PC-9 (cell line): ENCODE results near the gene PPP2R2C. TPM values are rescaled to one million over a fixed set of nuclear protein-coding genes. Genes with fewer than 3 reads are reported as not detected.

Experiments used
- BruUV-seq: library from RNA; stranded (reverse); fragments of 400-500 nt; replicated peaks from 2 replicates; lab custom pipeline; 2021; lab: Mats Ljungman, UMichigan
- CTCF ChIA-PET: fragments of 300-600 bp; sonication (Branson Sonifier 250); formaldehyde crosslinking; loops from one replicate; lab custom pipeline; 2022; ENCODE audit warnings: antibody characterized with exemption; lab: Charles Lee
- POLR2A ChIA-PET: fragments of 300-600 bp; sonication (Branson Sonifier 250); formaldehyde crosslinking; loops from one replicate; lab custom pipeline; 2022; ENCODE audit warnings: antibody characterized with exemption; ENCODE audit not compliant: unreplicated experiment; lab: Charles Lee
- DNase-seq, 2 experiments: peaks; one replicate each; pipeline versions ENCODE4 v3.0.0 to v3.0.0-alpha.2; 2015 to 2022; ENCODE audit warnings: mixed read lengths in 1 of 2
- H2AFZ ChIP-seq: fragments of 200-600 bp; sonication (generic); 2 replicates; pipeline ENCODE4 v1.8.1; 2017; ENCODE audit warnings: antibody characterized with exemption
- H3F3A ChIP-seq: fragments of 200-600 bp; sonication (generic); 2 replicates; pipeline ENCODE4 v1.8.1; 2017; ENCODE audit warnings: antibody characterized with exemption, mild to moderate bottlenecking, low read depth; ENCODE audit not compliant: insufficient read depth
- H3K27ac ChIP-seq: fragments of 200-600 bp; sonication (generic); 2 replicates; pipeline ENCODE4 v1.6.1; 2016; ENCODE audit warnings: mixed run types
- H3K27me3 ChIP-seq: fragments of 200-600 bp; sonication (generic); 2 replicates; pipeline ENCODE4 v1.6.1; 2016; ENCODE audit warnings: low read depth, mixed run types; ENCODE audit not compliant: insufficient read depth
- H3K36me3 ChIP-seq: fragments of 200-600 bp; sonication (generic); 2 replicates; pipeline ENCODE4 v1.6.1; 2016; ENCODE audit warnings: low read depth, mixed run types
- H3K4me1 ChIP-seq: fragments of 200-600 bp; sonication (generic); replicated peaks from 2 replicates; pipeline ENCODE4 v1.6.1; 2016; ENCODE audit warnings: mixed run types; ENCODE audit not compliant: insufficient read depth
- H3K4me2 ChIP-seq: fragments of 200-600 bp; sonication (generic); 2 replicates; pipeline ENCODE4 v1.6.1; 2017; ENCODE audit warnings: mixed run types
- H3K4me3 ChIP-seq: fragments of 200-600 bp; sonication (generic); 2 replicates; pipeline ENCODE4 v1.6.1; 2016; ENCODE audit warnings: mixed run types
- H3K79me2 ChIP-seq: fragments of 200-600 bp; sonication (generic); 2 replicates; pipeline ENCODE4 v1.6.1; 2017; ENCODE audit warnings: low read depth, mixed run types
- H3K9me2 ChIP-seq: fragments of 200-600 bp; sonication (generic); 2 replicates; pipeline ENCODE4 v1.8.1; 2017; ENCODE audit warnings: mild to moderate bottlenecking; ENCODE audit not compliant: insufficient read depth
- H3K9me3 ChIP-seq: fragments of 200-600 bp; sonication (generic); 2 replicates; pipeline ENCODE4 v1.8.1; 2016; ENCODE audit warnings: low read depth; ENCODE audit not compliant: insufficient read depth
- H4K20me1 ChIP-seq: fragments of 200-600 bp; sonication (generic); 2 replicates; pipeline ENCODE4 v1.8.1; 2017; ENCODE audit not compliant: insufficient read depth
- EZH2 ChIP-seq: fragments of 200-600 bp; sonication (generic); IDR thresholded peaks from 2 replicates; pipeline ENCODE4 v1.8.0; 2017; ENCODE audit warnings: antibody characterized with exemption, low read depth
- intact Hi-C: fragments of 100-400 bp; cut with micrococcal nuclease; formaldehyde crosslinking; loops from one replicate; pipeline ENCODE4 v1.10.0; 2022; ENCODE audit not compliant: unreplicated experiment
- total RNA-seq: library from RNA; stranded (reverse); gene quantifications from 2 replicates; pipeline ENCODE4 v1.2.3, GENCODE V29; 2021
- TF ChIP-seq, protein P1 (sequence below): fragments of 200-600 bp; sonication (generic); conservative IDR thresholded peaks from 2 replicates; pipeline ENCODE4 v1.6.1; 2017; ENCODE audit warnings: mixed run types, antibody characterized with exemption, mild to moderate bottlenecking, moderate library complexity

The PPP2R2C gene
- total RNA-seq, 1 experiment from 2014 or later, result 40.9 TPM

DNA sequence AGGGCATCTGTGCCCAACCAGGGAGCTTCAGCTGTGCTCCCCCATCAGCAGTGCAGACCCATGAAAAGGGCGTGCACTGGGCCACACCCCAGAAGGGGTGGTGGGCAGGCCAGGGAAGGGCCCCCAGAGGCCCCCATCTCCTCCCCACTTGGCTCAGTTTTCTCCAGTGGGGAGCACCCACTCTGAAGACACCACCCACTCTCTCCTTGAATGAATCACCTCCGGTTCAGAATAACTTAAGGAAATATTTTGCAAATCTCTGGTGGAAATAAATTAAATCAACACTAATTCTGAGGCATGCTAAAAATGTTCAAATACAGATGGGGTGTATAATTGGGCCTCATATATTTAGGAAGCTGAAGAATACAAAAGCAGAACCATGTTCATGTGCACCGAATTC, 41.3 kb upstream of the PPP2R2C start:
- ChIA-PET POLR2A (no interaction called here), CTCF (no interaction called here)
- TF ChIP-seq, protein P1, sequence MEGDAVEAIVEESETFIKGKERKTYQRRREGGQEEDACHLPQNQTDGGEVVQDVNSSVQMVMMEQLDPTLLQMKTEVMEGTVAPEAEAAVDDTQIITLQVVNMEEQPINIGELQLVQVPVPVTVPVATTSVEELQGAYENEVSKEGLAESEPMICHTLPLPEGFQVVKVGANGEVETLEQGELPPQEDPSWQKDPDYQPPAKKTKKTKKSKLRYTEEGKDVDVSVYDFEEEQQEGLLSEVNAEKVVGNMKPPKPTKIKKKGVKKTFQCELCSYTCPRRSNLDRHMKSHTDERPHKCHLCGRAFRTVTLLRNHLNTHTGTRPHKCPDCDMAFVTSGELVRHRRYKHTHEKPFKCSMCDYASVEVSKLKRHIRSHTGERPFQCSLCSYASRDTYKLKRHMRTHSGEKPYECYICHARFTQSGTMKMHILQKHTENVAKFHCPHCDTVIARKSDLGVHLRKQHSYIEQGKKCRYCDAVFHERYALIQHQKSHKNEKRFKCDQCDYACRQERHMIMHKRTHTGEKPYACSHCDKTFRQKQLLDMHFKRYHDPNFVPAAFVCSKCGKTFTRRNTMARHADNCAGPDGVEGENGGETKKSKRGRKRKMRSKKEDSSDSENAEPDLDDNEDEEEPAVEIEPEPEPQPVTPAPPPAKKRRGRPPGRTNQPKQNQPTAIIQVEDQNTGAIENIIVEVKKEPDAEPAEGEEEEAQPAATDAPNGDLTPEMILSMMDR, result no peak
- no peak for TF ChIP-seq EZH2
- Histone ChIP-seq H3K79me2 (no peaks in the 10 kb centered on the region), H3K4me2 (no peak overlapping the region), H3K4me3 (no peak overlapping the region), H4K20me1 (no peaks in the 10 kb centered on the region), H3K36me3 (no peaks in the 10 kb centered on the region), H3K4me1 (peaks cover 5% of the 10 kb centered on the region; the same call in 1 of the 2 replicates), H3K9me3 (no peaks in the 10 kb centered on the region), H3K27me3 (no peaks in the 10 kb centered on the region), H3F3A (0 out of 2 replicates have a peak, but pooled peaks cover 3% of the 10 kb centered on the region), H3K9me2 (no peaks in the 10 kb centered on the region), H3K27ac (no peak overlapping the region), H2AFZ (no peak overlapping the region)
- intact Hi-C loops, result no loop called here
- no peak for DNase-seq
- BruUV-seq, result no TSS peak

DNA sequence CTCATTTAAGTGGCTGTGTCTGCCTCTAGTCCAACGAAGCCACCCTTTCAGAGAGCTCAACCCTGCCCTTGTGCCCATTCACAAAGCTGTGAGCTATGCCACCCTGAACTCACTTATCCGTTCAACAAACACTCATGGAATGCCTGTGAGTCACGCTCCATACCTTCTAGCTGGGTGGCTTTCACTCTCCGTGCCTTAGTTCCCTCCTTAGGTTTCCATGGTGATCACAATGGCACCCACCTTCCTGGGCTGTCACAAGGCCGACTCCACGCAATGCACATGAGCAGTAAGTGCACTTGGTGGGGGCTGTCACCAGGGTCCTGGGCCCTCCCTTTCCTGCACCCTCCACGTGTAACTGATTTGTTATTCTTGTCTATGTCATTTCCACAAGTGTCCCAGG, 37.2 kb upstream of the PPP2R2C start:
- ChIA-PET POLR2A (no interaction called here), CTCF (no interaction called here)
- H3K9me2 ChIP-seq, result no peaks in the 10 kb centered on the region
- no TSS peak for BruUV-seq
- no peaks in the 10 kb centered on the region for H4K20me1 ChIP-seq
- DNase-seq, result peak; percentile 51 to 70
- no peak overlapping the region for H3K4me2 ChIP-seq
- intact Hi-C loops, result no loop called here
- no peaks in the 10 kb centered on the region for H3K27me3 ChIP-seq
- no peak overlapping the region for H3K27ac ChIP-seq
- H3K4me3 ChIP-seq, result no peak overlapping the region
- H3F3A ChIP-seq, result 0 out of 2 replicates have a peak, but pooled peaks cover 3% of the 10 kb centered on the region
- no peaks in the 10 kb centered on the region for H3K36me3 ChIP-seq
- peaks cover 5% of the 10 kb centered on the region; the same call in 1 of the 2 replicates for H3K4me1 ChIP-seq
- no peak for TF ChIP-seq EZH2
- TF ChIP-seq, protein P1, result no peak
- no peaks in the 10 kb centered on the region for H3K79me2 ChIP-seq
- H3K9me3 ChIP-seq, result peaks cover 5% of the 10 kb centered on the region; the same call in 1 of the 2 replicates
- no peak overlapping the region for H2AFZ ChIP-seq

DNA sequence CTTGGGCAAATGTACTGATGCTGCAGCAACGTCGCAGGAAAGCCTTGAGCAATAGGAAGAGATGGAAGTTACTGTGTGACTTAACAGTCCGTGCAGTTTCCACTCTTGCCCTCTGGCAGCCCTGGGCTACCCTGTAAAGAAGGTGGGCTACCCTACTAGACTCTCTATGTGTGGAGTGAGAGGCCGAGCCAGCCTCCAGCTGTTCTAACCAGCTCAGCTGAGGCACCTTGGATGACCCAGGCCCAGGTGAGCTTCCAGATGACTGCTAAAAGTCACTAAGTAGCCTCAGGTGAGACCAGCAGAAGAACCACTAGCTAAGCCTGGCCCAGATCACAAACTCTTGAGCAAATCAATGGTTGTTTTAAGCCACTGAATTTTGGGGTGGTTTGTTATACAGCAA, 34.9 kb upstream of the PPP2R2C start:
- Histone ChIP-seq H3K9me2 (no peaks in the 10 kb centered on the region), H3K36me3 (no peaks in the 10 kb centered on the region), H3K27ac (no peak overlapping the region), H3F3A (0 out of 2 replicates have a peak, but pooled peaks cover 3% of the 10 kb centered on the region), H3K4me3 (no peak overlapping the region), H3K27me3 (no peaks in the 10 kb centered on the region), H3K79me2 (no peaks in the 10 kb centered on the region), H2AFZ (no peak overlapping the region), H3K9me3 (peaks cover 6% of the 10 kb centered on the region; the same call in 1 of the 2 replicates), H3K4me1 (peaks cover 5% of the 10 kb centered on the region; the same call in 1 of the 2 replicates), H4K20me1 (no peaks in the 10 kb centered on the region), H3K4me2 (no peak overlapping the region)
- ChIA-PET CTCF (no interaction called here), POLR2A (interaction anchor here (0.6 kb wide), 1 partner anchor 167 kb away, joined by 3 read pairs; no protein-coding TSS in a partner anchor)
- DNase-seq, result no peak
- intact Hi-C loops, result no loop called here
- TF ChIP-seq, protein P1, result no peak
- no peak for TF ChIP-seq EZH2
- no TSS peak for BruUV-seq
